ENCODE measurements around the gene TXLNB. TPM values are rescaled to one million over a fixed set of nuclear protein-coding genes. Genes with fewer than 3 reads are reported as not detected.

The TXLNB gene
- polyA plus RNA-seq, 1 donor from 2014 or later = 1.9 TPM

DNA sequence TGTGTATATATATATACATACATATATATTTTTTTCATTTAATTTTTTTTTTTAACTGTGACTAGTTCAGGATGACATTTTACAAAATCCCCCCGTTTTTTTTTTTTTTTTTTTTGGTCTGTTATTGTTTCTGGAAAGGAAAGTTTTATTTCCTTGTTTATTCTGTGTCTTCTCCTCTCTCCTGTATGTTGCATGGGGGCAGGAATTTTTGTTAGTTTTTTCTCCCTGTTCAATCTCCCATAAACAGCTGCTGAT, 32.4 kb upstream of the TXLNB start:
- peaks cover 2% of the 10 kb centered on the region for H3K36me3 Mint-ChIP-seq
- peak overlapping the region in 3 of 4 donors; percentile 93 to 98 (median 95) for H3K4me3 Mint-ChIP-seq
- H3K27ac Mint-ChIP-seq = peak overlapping the region; percentile 71 to 99 (median 98)
- H3K9me3 Mint-ChIP-seq = peaks cover 0 to 2% (median 0%) of the 10 kb centered on the region in 3 donors
- no peaks in the 10 kb centered on the region for H3K27me3 Mint-ChIP-seq
- peaks cover 27 to 44% (median 31%) of the 10 kb centered on the region in 3 donors for H3K4me1 Mint-ChIP-seq

GRCh38 chr6:139323511-139324300, 31.9 kb upstream of the TXLNB start:
- Mint-ChIP-seq H3K4me3 (peak overlapping the region; percentile 88 to 98 (median 94)), H3K4me1 (peaks cover 27 to 44% (median 31%) of the 10 kb centered on the region in 3 donors), H3K27ac (peak overlapping the region; percentile 97 to 99 (median 98)), H3K27me3 (no peaks in the 10 kb centered on the region), H3K9me3 (no peaks in the 10 kb centered on the region), H3K36me3 (peaks cover 2% of the 10 kb centered on the region)

- Mint-ChIP-seq H3K27me3 (no peaks in the 10 kb centered on the region), H3K27ac (peak overlapping the region in 1 of 3 donors; percentile 47), H3K36me3 (peaks cover 4% of the 10 kb centered on the region), H3K9me3 (no peaks in the 10 kb centered on the region), H3K4me1 (peaks cover 16 to 38% (median 25%) of the 10 kb centered on the region in 3 donors), H3K4me3 (no peak overlapping the region)
These were observed 28.3 kb upstream of the TXLNB start for GRCh38 chr6:139320081-139320480.

DNA sequence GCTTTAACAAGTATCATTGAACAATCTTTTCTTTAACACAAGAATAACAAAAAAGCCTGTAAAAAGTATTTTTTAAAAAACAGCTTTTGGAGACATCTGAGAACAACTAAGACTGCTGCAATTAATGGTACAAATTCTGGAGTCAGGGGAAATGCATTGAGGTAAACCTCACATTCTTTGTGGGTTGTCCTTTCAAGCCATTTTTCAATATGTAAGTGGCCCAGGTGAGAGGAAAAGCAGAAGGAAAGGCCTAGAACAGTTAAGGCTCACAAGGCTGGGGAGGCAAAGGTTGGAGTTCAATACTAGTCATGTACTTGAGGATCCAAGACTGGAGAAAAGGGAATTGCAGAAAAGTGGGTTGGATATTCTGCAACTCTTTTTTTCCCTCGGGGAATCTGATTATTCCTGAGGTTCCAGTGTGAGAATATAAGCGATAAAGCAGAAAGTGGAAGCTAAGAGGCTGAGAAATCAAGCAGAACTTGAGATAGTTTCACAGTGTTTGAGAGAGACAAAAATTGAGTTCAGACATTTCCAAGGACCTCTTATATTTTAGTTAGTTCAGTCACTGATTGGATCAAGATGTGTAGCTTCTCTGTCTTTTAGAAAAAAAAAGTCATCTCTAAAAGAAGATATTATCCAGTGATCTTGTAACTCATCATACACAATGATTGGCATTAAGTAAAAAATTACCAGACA, 25.0 kb upstream of the TXLNB start:
- Mint-ChIP-seq H3K4me1 (peaks cover 7 to 15% (median 13%) of the 10 kb centered on the region in 3 donors), H3K9me3 (no peaks in the 10 kb centered on the region), H3K27me3 (no peaks in the 10 kb centered on the region), H3K27ac (peak overlapping the region; percentile 44 to 72 (median 55)), H3K4me3 (peak overlapping the region in 3 of 4 donors; percentile 7 to 30 (median 21)), H3K36me3 (peaks cover 4% of the 10 kb centered on the region)

- H3K27me3 Mint-ChIP-seq = no peaks in the 10 kb centered on the region
- H3K4me1 Mint-ChIP-seq = peaks cover 7 to 15% (median 13%) of the 10 kb centered on the region in 3 donors
- H3K4me3 Mint-ChIP-seq = no peak overlapping the region
- peak overlapping the region in 2 of 3 donors; percentile 25 to 50 for H3K27ac Mint-ChIP-seq
- H3K36me3 Mint-ChIP-seq = peaks cover 4% of the 10 kb centered on the region
- no peaks in the 10 kb centered on the region for H3K9me3 Mint-ChIP-seq
These were observed 22.2 kb upstream of the TXLNB start for GRCh38 chr6:139313784-139314545.

DNA sequence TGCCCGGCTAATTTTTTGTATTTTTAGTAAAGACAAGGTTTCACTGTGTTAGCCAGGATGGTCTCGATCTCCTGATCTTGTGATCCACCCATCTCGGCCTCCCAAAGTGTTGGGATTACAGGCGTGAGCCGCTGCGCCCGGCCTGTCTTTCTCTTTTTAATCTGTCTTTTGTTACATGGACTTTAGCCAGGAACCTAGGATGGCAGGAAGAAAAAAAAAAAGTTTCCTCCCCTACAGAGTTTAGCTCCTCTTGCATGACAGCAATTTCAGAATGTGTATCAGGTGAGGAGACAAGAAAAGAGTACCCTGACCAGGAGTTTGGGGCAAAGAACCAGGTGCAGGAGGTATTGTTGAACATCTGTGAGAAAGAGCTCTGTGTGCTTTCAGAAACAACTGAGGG, 21.4 kb upstream of the TXLNB start:
- no peaks in the 10 kb centered on the region for H3K9me3 Mint-ChIP-seq
- H3K4me3 Mint-ChIP-seq = no peak overlapping the region
- H3K4me1 Mint-ChIP-seq = peaks cover 11 to 14% (median 14%) of the 10 kb centered on the region in 3 donors
- peaks cover 4% of the 10 kb centered on the region for H3K36me3 Mint-ChIP-seq
- no peak overlapping the region for H3K27ac Mint-ChIP-seq
- H3K27me3 Mint-ChIP-seq = no peaks in the 10 kb centered on the region

GRCh38 chr6:139311831-139312230, 20.0 kb upstream of the TXLNB start:
- Mint-ChIP-seq H3K36me3 (peaks cover 4% of the 10 kb centered on the region), H3K4me1 (peaks cover 13 to 17% (median 14%) of the 10 kb centered on the region in 3 donors), H3K27ac (no peak overlapping the region), H3K27me3 (no peaks in the 10 kb centered on the region), H3K4me3 (no peak overlapping the region), H3K9me3 (no peaks in the 10 kb centered on the region)

DNA sequence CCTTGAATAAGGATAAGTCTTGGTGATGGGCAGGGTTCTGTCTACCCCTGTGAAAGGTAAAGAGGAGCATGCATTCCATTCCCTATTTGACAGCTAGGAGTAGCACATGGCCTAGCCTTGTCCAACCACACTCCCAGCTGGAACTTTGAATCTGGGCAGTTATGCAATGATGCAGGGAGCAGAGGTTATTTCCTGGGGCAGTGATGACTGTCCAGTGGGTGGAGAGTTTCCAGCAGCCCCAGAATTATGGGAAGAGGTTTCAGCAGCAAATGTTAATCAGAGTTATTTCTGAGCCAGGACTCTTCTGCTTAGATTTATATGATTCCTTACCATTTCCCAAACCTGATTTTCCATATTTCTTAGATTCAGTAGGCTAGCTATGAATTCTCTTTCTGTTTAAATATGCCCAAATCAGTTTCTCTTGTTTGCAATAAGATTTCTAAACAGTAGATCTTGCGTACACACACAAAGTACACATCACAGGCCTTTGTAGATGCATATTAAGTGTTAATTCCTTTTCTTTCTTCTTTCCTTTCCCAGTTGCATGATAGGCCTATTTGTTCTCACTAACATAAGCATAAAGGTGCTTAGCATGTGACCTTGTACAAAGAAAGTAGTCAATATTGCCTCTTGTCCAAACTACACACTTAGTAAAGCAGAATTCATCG, 17.3 kb upstream of the TXLNB start:
- Mint-ChIP-seq H3K27me3 (no peaks in the 10 kb centered on the region), H3K4me3 (no peak overlapping the region), H3K4me1 (peaks cover 6 to 14% (median 7%) of the 10 kb centered on the region in 3 donors), H3K9me3 (no peaks in the 10 kb centered on the region), H3K27ac (no peak overlapping the region), H3K36me3 (no peaks in the 10 kb centered on the region)

DNA sequence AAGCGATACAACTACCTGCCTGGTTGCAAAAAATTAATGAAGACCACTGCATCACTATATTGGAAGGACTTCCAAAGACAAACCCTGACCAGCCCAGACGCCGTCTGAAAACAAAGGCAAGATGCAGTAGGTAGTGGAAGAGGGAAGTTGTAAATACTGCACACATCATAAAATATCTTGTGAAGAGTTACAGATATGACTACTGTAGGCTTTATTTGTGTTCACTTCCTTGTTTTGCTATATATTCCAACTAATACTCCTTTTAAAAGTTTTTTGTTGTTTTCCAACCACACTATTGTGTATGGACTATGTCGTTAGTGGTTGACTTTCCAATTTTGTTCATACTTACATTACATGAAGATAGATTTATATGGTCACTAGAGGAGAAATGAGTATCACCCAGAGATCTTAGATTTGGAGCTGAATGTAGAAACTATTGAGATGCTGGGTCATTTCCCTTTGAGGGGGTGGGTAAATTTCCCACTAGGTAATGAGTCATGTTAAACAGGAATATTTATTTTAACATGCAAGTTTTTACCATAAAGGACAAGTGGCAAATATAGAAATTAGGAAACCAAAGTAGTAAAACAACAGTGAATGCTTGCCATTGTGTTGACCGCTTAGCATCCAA, 16.6 kb upstream of the TXLNB start:
- no peaks in the 10 kb centered on the region for H3K9me3 Mint-ChIP-seq
- H3K27me3 Mint-ChIP-seq = no peaks in the 10 kb centered on the region
- peaks cover 6 to 14% (median 7%) of the 10 kb centered on the region in 3 donors for H3K4me1 Mint-ChIP-seq
- H3K27ac Mint-ChIP-seq = peak overlapping the region in 1 of 3 donors; percentile 32
- H3K36me3 Mint-ChIP-seq = peaks cover under 1% of the 10 kb centered on the region
- no peak overlapping the region for H3K4me3 Mint-ChIP-seq

- Mint-ChIP-seq H3K27ac (peak overlapping the region in 2 of 3 donors; percentile 44 to 86), H3K36me3 (peaks cover 3% of the 10 kb centered on the region), H3K27me3 (no peaks in the 10 kb centered on the region), H3K4me3 (no peak overlapping the region), H3K4me1 (peaks cover 6 to 14% (median 9%) of the 10 kb centered on the region in 3 donors), H3K9me3 (no peaks in the 10 kb centered on the region)
These were observed 14.6 kb upstream of the TXLNB start for GRCh38 chr6:139306291-139306981.

GRCh38 chr6:139303185-139303584, 11.4 kb upstream of the TXLNB start:
- Mint-ChIP-seq H3K27me3 (no peaks in the 10 kb centered on the region), H3K4me3 (no peak overlapping the region), H3K27ac (no peak overlapping the region)

GRCh38 chr6:139297921-139298320, 6.1 kb upstream of the TXLNB start:
- Mint-ChIP-seq H3K4me1 (peaks cover 21 to 26% (median 23%) of the 10 kb centered on the region in 3 donors), H3K36me3 (peaks cover 7% of the 10 kb centered on the region), H3K9me3 (no peaks in the 10 kb centered on the region), H3K27ac (no peak overlapping the region), H3K27me3 (no peaks in the 10 kb centered on the region), H3K4me3 (no peak overlapping the region)

More at GRCh38 chr6:139303185-139303584, 11.4 kb upstream of the TXLNB start:
- no peaks in the 10 kb centered on the region for H3K9me3 Mint-ChIP-seq
- peaks cover 3% of the 10 kb centered on the region for H3K36me3 Mint-ChIP-seq
- peaks cover 5 to 11% (median 6%) of the 10 kb centered on the region in 3 donors for H3K4me1 Mint-ChIP-seq

GRCh38 chr6:139296927-139297326, 5.1 kb upstream of the TXLNB start:
- Mint-ChIP-seq H3K27ac (peak overlapping the region in 2 of 3 donors; percentile 57 to 62), H3K4me1 (peaks cover 29 to 36% (median 32%) of the 10 kb centered on the region in 3 donors), H3K36me3 (peaks cover 7% of the 10 kb centered on the region), H3K9me3 (no peaks in the 10 kb centered on the region), H3K27me3 (peaks cover under 1% of the 10 kb centered on the region), H3K4me3 (no peak overlapping the region)
